Ammon's horn (tissue), 1 donor: ENCODE data around the gene SPRN.

Experiments
- DNase-seq: peaks from one replicate; pipeline ENCODE4 v3.0.0-alpha.2; 2016; ENCODE audit warnings: low spot score

The SPRN gene

GRCh38 chr10:133405844-133406527 is 18.4 kb downstream of the SPRN start:
- no peak for DNase-seq

GRCh38 chr10:133405272-133405671 is 19.2 kb downstream of the SPRN start:
- DNase-seq: no peak

DNA sequence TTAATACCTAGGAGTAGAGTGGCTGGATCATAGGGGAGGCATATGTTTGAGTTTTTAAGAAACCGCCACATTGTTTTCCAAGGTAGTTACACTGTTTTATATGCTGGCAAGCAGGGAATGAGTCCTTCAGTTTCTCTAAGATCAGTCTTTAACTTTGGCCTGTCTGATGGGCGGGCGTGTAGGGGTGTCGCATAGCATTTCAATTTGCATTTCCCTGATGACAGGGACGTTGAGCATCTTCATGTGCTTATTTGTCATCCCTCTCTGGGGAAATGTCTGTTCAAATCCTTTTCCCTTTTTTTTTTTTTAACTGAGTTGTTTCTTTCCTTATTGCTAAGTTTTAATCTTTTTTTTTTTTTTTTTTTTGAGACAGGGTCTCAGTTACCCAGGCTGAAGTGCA is 20.6 kb downstream of the SPRN start:
- no peak for DNase-seq

DNA sequence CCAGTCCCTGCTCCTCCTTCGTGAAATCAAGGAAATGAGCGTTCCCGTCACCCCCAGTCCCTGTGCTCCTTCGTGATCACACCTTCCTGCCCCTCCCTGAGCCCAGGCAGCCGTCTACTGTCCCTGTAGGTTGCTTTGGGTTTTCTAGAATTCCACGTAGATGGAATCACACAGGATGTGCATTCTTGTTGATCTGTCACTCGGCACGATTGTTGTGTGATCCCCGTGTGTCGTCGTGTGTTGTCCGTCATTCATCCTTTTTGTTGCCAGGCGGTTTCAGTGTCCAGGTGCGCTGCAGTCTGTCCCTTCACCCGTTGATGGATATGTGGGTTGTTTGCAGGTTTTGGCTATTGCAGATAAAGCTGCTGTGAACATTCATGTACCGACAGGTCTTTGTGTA is 21.1 kb downstream of the SPRN start:
- DNase-seq: no peak

GRCh38 chr10:133401981-133402725 is 22.3 kb downstream of the SPRN start:
- DNase-seq: no peak

GRCh38 chr10:133401500-133401899 is 22.9 kb downstream of the SPRN start:
- DNase-seq: no peak

- DNase-seq: no peak
These were observed 23.6 kb downstream of the SPRN start for GRCh38 chr10:133400624-133401424.

DNA sequence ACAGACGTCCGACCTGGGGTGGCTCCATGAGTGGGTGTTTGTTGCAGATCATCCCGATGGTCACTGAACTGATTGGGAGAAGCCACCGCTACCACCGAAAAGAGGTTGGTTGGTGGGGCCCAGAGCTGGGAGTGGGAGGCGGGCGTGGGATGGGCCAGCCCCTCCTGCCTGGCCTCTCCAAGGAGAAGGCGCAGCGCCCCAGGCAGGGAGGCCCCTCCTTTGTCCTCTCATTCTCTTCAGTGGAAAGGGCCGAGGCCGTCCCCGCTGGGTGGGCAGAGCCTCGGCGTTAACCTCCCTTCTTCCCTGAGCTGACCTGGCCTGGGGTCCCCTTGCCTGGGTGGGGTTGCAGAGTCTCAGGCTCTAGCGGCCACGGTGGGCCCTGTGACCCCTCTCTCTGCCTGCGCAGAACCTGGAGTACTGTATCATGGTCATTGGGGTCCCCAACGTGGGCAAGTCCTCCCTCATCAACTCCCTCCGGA is 25.3 kb downstream of the SPRN start:
- DNase-seq: no peak

- DNase-seq: no peak
These were observed 26.5 kb downstream of the SPRN start for GRCh38 chr10:133397938-133398337.

DNA sequence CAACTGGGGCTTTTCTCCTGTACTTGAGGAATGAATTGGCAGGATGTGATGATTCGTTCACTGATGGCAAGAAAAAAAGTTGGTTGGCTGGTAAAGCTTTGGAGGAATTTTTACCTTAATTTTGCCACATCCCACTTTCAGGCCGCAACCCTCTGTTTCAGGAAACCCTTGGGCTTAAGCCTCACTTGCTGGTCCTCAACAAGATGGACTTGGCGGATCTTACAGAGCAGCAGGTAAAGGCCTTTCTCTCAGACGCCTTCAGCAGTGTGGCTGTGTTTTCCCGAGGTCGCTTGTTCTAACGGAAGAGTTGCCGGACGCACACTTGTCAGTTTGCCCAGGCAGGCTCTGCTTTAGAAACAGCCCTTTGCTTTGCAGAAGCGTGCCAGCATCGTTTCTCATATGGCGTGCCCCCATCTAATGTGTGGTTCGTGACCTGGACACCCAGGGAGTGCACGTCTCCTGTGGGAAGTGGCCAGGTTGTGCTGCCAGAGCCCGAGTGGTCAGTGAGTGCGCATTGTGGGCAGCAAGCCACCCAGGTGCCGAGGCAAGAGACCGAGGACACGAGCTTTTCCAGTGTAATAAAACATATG is 28.3 kb downstream of the SPRN start:
- peak; percentile 1 for DNase-seq

- peak; percentile 1 for DNase-seq
These were observed 29.6 kb downstream of the SPRN start for GRCh38 chr10:133394801-133395221.

DNA sequence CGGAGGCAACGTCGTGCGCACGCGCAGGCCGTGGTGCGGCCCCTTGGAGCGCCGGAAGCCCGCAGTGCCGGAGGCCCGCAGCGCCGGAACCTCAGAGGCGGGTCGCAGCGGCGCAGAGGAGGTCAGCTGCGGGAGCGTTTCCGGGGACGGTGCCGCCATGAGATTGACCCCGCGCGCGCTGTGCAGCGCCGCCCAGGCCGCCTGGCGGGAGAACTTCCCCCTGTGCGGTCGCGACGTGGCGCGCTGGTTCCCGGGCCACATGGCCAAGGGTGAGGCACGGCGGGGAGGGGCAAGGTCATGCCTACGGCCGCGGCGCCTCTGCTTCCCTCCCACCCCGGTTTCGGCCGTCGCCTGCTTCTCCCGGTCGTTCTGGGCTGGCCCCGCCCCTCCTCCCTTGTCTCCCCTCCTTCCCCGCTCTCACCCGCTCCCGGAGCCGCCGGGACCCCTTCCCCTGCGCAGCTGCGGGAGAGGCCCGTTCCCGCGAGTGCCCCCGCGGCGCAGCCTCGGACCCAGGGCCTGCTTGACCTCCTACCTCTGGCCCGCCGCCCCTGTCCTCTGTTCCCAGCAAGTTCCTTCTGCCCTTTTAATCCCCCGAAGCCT is 30.3 kb downstream of the SPRN start, which contains the start of gene MTG1:
TSS of gene MTG1 (plus strand) at position 94 of the 600 bp plus-strand sequence. CDS start at position 158, 64 bp downstream.
- DNase-seq: peak; percentile 93

- peak; percentile 3 for DNase-seq
These were observed 30.9 kb downstream of the SPRN start for GRCh38 chr10:133393401-133394063.

DNA sequence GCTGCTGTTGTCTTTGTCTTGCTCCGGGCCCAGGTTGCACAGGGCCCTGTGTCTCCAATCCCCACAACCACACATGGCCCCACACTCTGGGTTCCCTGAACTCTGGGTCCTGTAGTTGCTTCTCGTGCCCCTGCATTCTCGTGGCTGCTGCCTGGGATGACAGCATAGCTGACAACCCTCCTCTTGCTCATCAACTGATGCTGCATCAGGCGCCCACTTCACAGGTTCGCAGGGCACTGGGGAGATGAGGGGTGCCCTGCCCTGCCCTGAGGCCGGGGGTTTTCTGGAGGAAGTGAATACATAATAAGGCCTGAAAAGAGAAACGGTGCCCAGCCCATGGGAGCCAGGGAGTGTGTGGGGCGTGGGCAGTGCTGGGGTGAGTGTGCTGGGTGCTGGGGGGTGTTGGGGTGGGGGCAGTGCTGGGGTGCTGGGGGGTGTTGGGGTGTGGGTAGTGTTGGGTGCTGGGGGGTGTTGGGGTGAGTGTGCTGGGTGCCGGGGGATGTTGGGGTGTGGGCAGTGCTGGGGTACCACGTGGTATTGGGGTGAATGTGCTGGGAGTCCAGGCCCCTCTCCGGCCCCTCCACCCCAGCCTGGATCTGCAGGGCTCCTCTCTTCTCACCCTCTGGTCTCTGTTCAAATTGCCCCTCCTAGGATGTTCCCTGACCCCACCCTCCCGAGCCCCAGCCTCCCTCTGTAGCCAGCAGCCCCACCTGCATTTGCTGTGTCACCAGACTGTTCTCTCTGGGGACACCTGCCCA is 32.5 kb downstream of the SPRN start:
- DNase-seq: no peak

DNA sequence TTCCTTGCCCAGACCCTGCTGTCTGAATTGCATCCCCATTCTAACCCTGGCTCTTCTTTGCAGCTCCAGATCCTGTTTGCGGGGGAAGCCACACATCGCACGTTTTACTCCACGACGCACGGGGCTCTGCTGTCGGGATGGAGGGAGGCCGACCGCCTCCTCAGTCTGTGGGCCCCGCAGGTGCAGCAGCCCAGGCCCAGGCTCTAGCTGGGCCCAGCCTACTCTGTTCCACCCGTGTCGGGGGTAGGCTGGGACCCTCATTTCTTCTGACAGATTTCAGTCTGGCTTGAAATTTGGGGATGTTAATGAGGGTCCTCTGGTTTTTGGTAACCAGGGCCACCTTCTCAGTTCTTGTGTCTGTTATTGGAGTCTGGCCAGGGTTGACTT is 33.2 kb downstream of the SPRN start:
- DNase-seq: no peak

DNA sequence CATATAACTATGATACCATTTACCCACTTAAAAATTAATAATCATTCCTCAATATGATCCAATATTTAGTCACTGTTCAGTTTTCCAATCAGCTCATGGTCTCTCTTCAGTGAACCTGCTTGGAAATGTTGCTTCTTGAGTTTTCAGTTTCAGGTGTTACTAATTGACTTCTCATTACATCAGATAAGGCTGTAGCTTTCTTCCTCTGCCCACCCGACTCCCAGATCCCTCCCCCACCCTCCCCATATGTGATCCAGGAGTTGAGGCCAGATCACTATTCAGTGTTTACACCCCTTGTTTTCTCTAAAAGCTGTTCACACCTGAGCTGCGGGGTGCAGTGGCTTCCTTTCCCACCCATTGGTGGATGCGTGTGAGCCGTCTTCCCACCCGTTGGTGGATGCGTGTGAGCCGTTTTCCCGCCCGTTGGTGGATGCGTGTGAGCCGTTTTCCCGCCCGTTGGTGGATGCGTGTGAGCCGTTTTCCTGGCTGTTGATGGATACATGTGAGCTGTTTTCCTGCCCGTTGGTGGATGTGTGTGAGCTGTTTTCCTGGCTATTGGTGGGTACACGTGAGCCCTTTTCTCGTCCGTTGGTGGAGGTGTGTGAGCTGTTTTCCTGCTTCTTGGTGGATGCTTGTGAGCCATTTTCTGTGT is 33.7 kb downstream of the SPRN start:
- no peak for DNase-seq

DNA sequence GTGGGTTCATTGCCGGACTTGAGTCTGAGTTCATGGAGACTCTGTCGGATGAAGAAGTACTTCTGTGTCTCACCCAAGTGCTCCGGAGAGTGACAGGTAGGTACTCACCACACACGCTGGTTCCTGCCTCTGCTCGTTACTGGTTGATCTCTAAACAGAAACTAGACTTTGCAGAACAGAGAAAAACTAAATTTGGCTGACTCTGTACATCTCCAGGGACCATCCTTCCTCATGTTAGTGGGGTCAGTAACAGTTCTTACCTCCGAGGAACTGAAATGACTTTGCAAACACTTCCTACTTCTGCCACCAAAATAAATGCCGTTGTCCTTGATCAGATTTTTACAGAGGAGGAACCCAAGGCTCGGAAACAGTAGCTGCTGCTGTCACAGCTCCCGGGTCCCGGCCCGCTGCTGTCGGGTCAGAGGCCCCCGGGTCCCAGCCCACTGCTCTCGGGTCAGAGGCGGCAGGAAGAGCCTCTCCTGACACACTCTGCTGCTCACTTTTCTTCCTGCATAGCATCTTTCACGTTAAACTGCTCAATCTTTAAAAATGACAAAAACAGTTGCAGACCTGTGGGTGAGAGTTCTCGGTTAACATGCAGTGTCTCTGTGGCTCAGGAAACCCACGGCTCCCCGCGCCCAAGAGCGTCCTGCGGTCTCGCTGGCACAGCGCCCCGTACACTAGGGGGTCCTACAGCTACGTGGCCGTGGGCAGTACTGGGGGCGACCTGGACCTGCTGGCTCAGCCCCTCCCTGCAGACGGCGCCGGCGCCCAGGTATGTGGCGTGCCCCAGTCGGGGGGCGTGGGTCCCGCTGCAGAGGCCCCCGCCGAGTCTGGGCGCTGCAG is 35.2 kb downstream of the SPRN start:
- peak; percentile 31 for DNase-seq

- peak; percentile 12 for DNase-seq
These were observed 36.0 kb downstream of the SPRN start for GRCh38 chr10:133388236-133388972.
